GM12878 (cell line): ENCODE data around the gene RAPSN. TPM values are rescaled to one million over a fixed set of nuclear protein-coding genes. Genes with fewer than 3 reads are reported as not detected.

Experiments
- ATAC-seq: fragments of 200-7000 bp; cut with Tn5 transposase; 3 replicates; pipeline ENCODE4 v1.9.1; 2020; ENCODE audit warnings: mild to moderate bottlenecking, moderate library complexity
- BruUV-seq: library from RNA; stranded (reverse); fragments of 400-500 nt; replicated peaks from 2 replicates; lab custom pipeline; 2021; lab: Mats Ljungman, UMichigan
- CTCF ChIA-PET: fragments of 300-600 bp; sonication (Branson Sonifier 250); formaldehyde crosslinking; extraction: SDS; loops from one replicate; lab custom pipeline; 2021; ENCODE audit warnings: inconsistent platforms; lab: Yijun Ruan, JAX
- POLR2A ChIA-PET: fragments of 350-600 bp; formaldehyde crosslinking; extraction: SDS; loops from one replicate; lab custom pipeline; 2021; ENCODE audit warnings: inconsistent platforms; lab: Charles Lee
- RAD21 ChIA-PET: fragments of 300-600 bp; sonication (Branson Sonifier 250); formaldehyde crosslinking; loops from one replicate; lab custom pipeline; 2023; ENCODE audit warnings: antibody characterized with exemption; ENCODE audit not compliant: unreplicated experiment; lab: Charles Lee
- SMC1A ChIA-PET: fragments of 300-600 bp; sonication (Branson Sonifier 250); formaldehyde crosslinking; loops from one replicate; lab custom pipeline; 2023; ENCODE audit not compliant: unreplicated experiment, uncharacterized antibody; lab: Charles Lee
- DNase-seq: peaks from one replicate; pipeline ENCODE4 v3.0.0-alpha.2; 2011; ENCODE audit warnings: low read depth, low spot score
- FAIRE-seq: peaks from 3 replicates; lab custom pipeline; 2011; peaks lifted over from hg19 to GRCh38; lab: Jason Lieb, UNC
- H2AFZ ChIP-seq: 2 replicates; pipeline ENCODE4 v1.6.0; 2011; ENCODE audit warnings: low read depth, low read length, control low read depth; ENCODE audit not compliant: control insufficient read depth
- H3K27ac ChIP-seq: 2 replicates; pipeline ENCODE4 v1.5.1; 2011; ENCODE audit warnings: control low read depth; ENCODE audit not compliant: control insufficient read depth, insufficient read depth
- H3K27me3 ChIP-seq, 2 experiments: replicated peaks in 1 of 2; 2 replicates each; pipeline versions ENCODE4 v1.6.0 to v1.6.1; 2011; ENCODE audit warnings: low read length in 1 of 2; ENCODE audit not compliant: control insufficient read depth in 2 of 2, insufficient read depth in 2 of 2
- H3K36me3 ChIP-seq, 2 experiments: 2 replicates each; pipeline ENCODE4 v1.5.1; 2011; ENCODE audit warnings: low read length in 1 of 2; ENCODE audit not compliant: control insufficient read depth in 2 of 2, insufficient read depth in 2 of 2
- H3K4me1 ChIP-seq: 2 replicates; pipeline ENCODE4 v1.6.1; 2011; ENCODE audit warnings: mild to moderate bottlenecking, low read length, moderate library complexity, mixed read lengths; ENCODE audit not compliant: control insufficient read depth, insufficient read depth
- H3K4me2 ChIP-seq: 2 replicates; pipeline ENCODE4 v1.6.0; 2011; ENCODE audit warnings: control low read depth; ENCODE audit not compliant: control insufficient read depth, insufficient read depth
- H3K4me3 ChIP-seq: fragments of 200-600 bp; sonication (generic); 2 replicates; pipeline ENCODE4 v1.5.1; 2016
- H3K79me2 ChIP-seq: 2 replicates; pipeline ENCODE4 v1.6.0; 2011; ENCODE audit warnings: low read length; ENCODE audit not compliant: control insufficient read depth, insufficient read depth
- H3K9ac ChIP-seq: 2 replicates; pipeline ENCODE4 v1.8.0; 2011; ENCODE audit warnings: low read length, control low read depth, mixed read lengths; ENCODE audit not compliant: control insufficient read depth, insufficient read depth
- H3K9me3 ChIP-seq: replicated peaks from 3 replicates; pipeline ENCODE4 v1.5.1; 2011; ENCODE audit warnings: mild to moderate bottlenecking, low read length; ENCODE audit not compliant: control insufficient read depth, insufficient read depth
- H4K20me1 ChIP-seq: 2 replicates; pipeline ENCODE4 v1.6.0; 2011; ENCODE audit not compliant: control insufficient read depth, insufficient read depth
- BRCA1 ChIP-seq: IDR thresholded peaks from 2 replicates; pipeline ENCODE4 v1.6.1; 2011; ENCODE audit warnings: low read depth, low read length, improper control_type of control experiment
- DPF2 ChIP-seq: fragments of 450-650 bp; IDR thresholded peaks from 2 replicates; pipeline ENCODE4 v1.6.1; 2017; ENCODE audit warnings: mild to moderate bottlenecking
- EED ChIP-seq: sonication (generic); IDR thresholded peaks from 2 replicates; pipeline ENCODE4 v1.6.1; 2016; ENCODE audit warnings: antibody characterized with exemption, low read depth
- EGR1 ChIP-seq, 2 experiments: IDR thresholded peaks; 1 replicate in 1 of 2; 2 replicates in 1 of 2; pipeline ENCODE4 v1.6.1; 2011 to 2012; ENCODE audit warnings: low read depth in 2 of 2, low read length in 2 of 2, borderline replicate concordance in 1 of 2, mild to moderate bottlenecking in 1 of 2, moderate library complexity in 1 of 2
- EZH2 ChIP-seq: IDR thresholded peaks from 2 replicates; pipeline ENCODE4 v1.6.1; 2012; ENCODE audit warnings: low read depth, mild to moderate bottlenecking, control low read depth, inconsistent platforms, low read length, borderline replicate concordance; ENCODE audit not compliant: control insufficient read depth
- FOS ChIP-seq: IDR thresholded peaks from 3 replicates; pipeline ENCODE4 v1.6.1; 2011; ENCODE audit warnings: borderline replicate concordance; ENCODE audit not compliant: insufficient read length; ENCODE audit errors: extremely low read depth
- HDAC6 ChIP-seq: fragments of 200-600 bp; sonication (generic); IDR thresholded peaks from one replicate; pipeline ENCODE4 v1.8.0; 2017; ENCODE audit warnings: antibody characterized with exemption; ENCODE audit not compliant: unreplicated experiment
- KLF5 ChIP-seq: fragments of 450-650 bp; IDR thresholded peaks from 2 replicates; pipeline ENCODE4 v1.6.1; 2014; ENCODE audit warnings: mild to moderate bottlenecking; ENCODE audit not compliant: partially characterized antibody
- PBX3 ChIP-seq: IDR thresholded peaks from 2 replicates; pipeline ENCODE4 v1.6.1; 2011; ENCODE audit warnings: mild to moderate bottlenecking, low read depth, low read length, moderate library complexity; ENCODE audit not compliant: insufficient replicate concordance
- POU2F2 ChIP-seq: IDR thresholded peaks from 3 replicates; pipeline ENCODE4 v1.6.1; 2011; ENCODE audit warnings: low read depth, mild to moderate bottlenecking, low read length, borderline replicate concordance
- RAD21 ChIP-seq: IDR thresholded peaks from 2 replicates; pipeline ENCODE4 v1.6.1; 2011; ENCODE audit warnings: mild to moderate bottlenecking, low read depth, low read length, moderate library complexity; ENCODE audit not compliant: insufficient read depth
- ZBED1 ChIP-seq: IDR thresholded peaks from 2 replicates; pipeline ENCODE4 v1.6.1; 2016; ENCODE audit warnings: borderline replicate concordance
- ZBTB4 ChIP-seq: fragments of 450-650 bp; formaldehyde crosslinking; IDR thresholded peaks from 2 replicates; pipeline ENCODE4 v1.4.0; 2022; ENCODE audit warnings: mild to moderate bottlenecking, moderate library complexity
- ZNF687 ChIP-seq: fragments of 450-650 bp; IDR thresholded peaks from 2 replicates; pipeline ENCODE4 v1.6.1; 2017; ENCODE audit warnings: mild to moderate bottlenecking, moderate library complexity
- ZSCAN29 ChIP-seq: fragments of 450-650 bp; IDR thresholded peaks from 2 replicates; pipeline ENCODE4 v1.6.1; 2017; ENCODE audit warnings: mild to moderate bottlenecking, moderate library complexity
- WGBS: methylation state at CpG from one replicate; pipeline ENCODE4 v1.1.6; 2016; ENCODE audit warnings: low lambda C conversion rate; ENCODE audit not compliant: insufficient replicate concordance, insufficient coverage; ENCODE audit errors: missing lambda C conversion rate; 5-methylcytosine and 5-hydroxymethylcytosine counted together
- in situ Hi-C: fragments of 300-500 bp; cut with MboI; formaldehyde crosslinking; loops from 9 replicates; pipeline ENCODE4 v1.14.3; 2018; ENCODE audit warnings: mixed read lengths
- intact Hi-C: fragments of 100-400 bp; cut with micrococcal nuclease; formaldehyde crosslinking; loops from one replicate; pipeline ENCODE4 v1.14.2; 2022; ENCODE audit not compliant: unreplicated experiment
- polyA plus RNA-seq, 11 experiments: library from polyadenylated mRNA; depleted of rRNA in 4 of 11; unstranded in 6 of 11; stranded (reverse) in 5 of 11; fragments of >200 nt; fragmentation: Nextera tagmentation in 4 of 11; fragmentation: Illumina TruSeq in 1 of 11; extraction: Ambion mirVana in 4 of 11; extraction: Trizol in 1 of 11; gene quantifications; 1 replicate in 1 of 11; 2 replicates in 10 of 11; pipeline versions ENCODE4 v1.2.1 to v1.2.3, GENCODE V29; 2011 to 2016; ENCODE audit warnings: inconsistent platforms in 2 of 11, missing spikeins in 2 of 11, low read depth in 1 of 11
- total RNA-seq, 4 experiments: library from RNA; depleted of rRNA in 3 of 4; stranded (reverse); fragments of >200 nt in 3 of 4; fragmentation: Illumina TruSeq in 1 of 4; extraction: Trizol in 1 of 4; gene quantifications; 2 replicates each; pipeline versions ENCODE4 v1.2.1 to v1.2.3, GENCODE V29; 2013 to 2021

RAPSN gene
- total and polyA plus RNA-seq, 10 of the 15 experiments (the other 5 are each of a cell fraction or from before 2014, with no cell fraction given): 0.08 to 0.23 (median 0.14) TPM; not detected in 6

- in situ Hi-C loops (no loop called here), intact Hi-C loops (no loop called here)
- CTCF ChIA-PET: interaction anchor here (1.3 kb wide), 1 partner anchor 127 kb away, joined by 4 read pairs; no protein-coding TSS in a partner anchor
- no peak for FAIRE-seq
- no peak for DNase-seq
- SMC1A ChIA-PET: interaction anchor here (0.7 to 2.6 kb wide), 3 partner anchors 10 to 77 kb away, joined by 3 to 19 read pairs (median 3); no protein-coding TSS in a partner anchor
- no TSS peak for BruUV-seq
- Histone ChIP-seq H3K36me3 (peaks cover 6 to 21% of the 10 kb centered on the region in 2 experiments), H3K4me2 (no peak overlapping the region), H3K27ac (no peak overlapping the region), H4K20me1 (no peaks in the 10 kb centered on the region), H3K27me3 (no peaks in the 10 kb centered on the region), H3K79me2 (peaks cover 21% of the 10 kb centered on the region), H3K4me1 (no peaks in the 10 kb centered on the region), H3K9ac (no peak overlapping the region), H3K9me3 (no peaks in the 10 kb centered on the region), H2AFZ (no peak overlapping the region), H3K4me3 (no peak overlapping the region)
- WGBS: 48% methylated on average over 2 of the region's 2 CpGs
- POLR2A ChIA-PET: interaction anchor here (0.6 to 0.8 kb wide), 2 partner anchors 9 to 77 kb away, joined by 3 to 4 read pairs; no protein-coding TSS in a partner anchor
- RAD21 ChIA-PET: no interaction called here
- no peak for ATAC-seq
- TF ChIP-seq FOS (no peak), KLF5 (no peak), PBX3 (no peak), ZNF687 (no peak), EGR1 (IDR thresholded peaks at IDR 0.05; ENCODE audit: borderline replicate concordance in 1 of 2, low read depth in 2 of 2, low read length in 2 of 2) (no peak), DPF2 (no peak), EZH2 (no peak), ZBED1 (no peak), EED (no peak), BRCA1 (no peak), ZSCAN29 (no peak), POU2F2 (no peak), ZBTB4 (CRISPR knock-in tag) (no peak), RAD21 (no peak), HDAC6 (no peak)
Observed at GRCh38 chr11:47489395-47489755, 40.4 kb upstream of the RAPSN start.
